HEK293 (cell line): ENCODE measurements around the gene MED16.

Source experiments
- CTCF ChIA-PET: fragments of 350-600 bp; formaldehyde crosslinking; extraction: SDS; loops from one replicate; lab custom pipeline; 2021; ENCODE audit warnings: antibody characterized with exemption; lab: Yijun Ruan, JAX
- POLR2A ChIA-PET: fragments of 300-600 bp; formaldehyde crosslinking; extraction: SDS; loops from one replicate; lab custom pipeline; 2020; ENCODE audit warnings: antibody characterized with exemption, inconsistent platforms; lab: Yijun Ruan, JAX
- H3K27ac ChIP-seq: fragments of 200-500 bp; sonication (Bioruptor generic); 2 replicates; pipeline ENCODE4 v1.5.1; 2014; ENCODE audit warnings: low read depth, low read length, control low read depth, inconsistent platforms; ENCODE audit errors: extremely low read depth
- H3K36me3 ChIP-seq, 2 experiments: fragments of 200-500 bp in 1 of 2; sonication (Bioruptor generic) in 1 of 2; 1 replicate in 1 of 2; 2 replicates in 1 of 2; pipeline ENCODE4 v1.5.1; 2014 to 2017; ENCODE audit warnings: inconsistent platforms in 2 of 2, low read length in 2 of 2; ENCODE audit not compliant: control insufficient read depth in 2 of 2, insufficient read depth in 1 of 2
- H3K4me1 ChIP-seq: fragments of 200-500 bp; sonication (Bioruptor generic); 2 replicates; pipeline ENCODE4 v1.5.1; 2014; ENCODE audit warnings: mild to moderate bottlenecking, low read length, inconsistent platforms; ENCODE audit not compliant: control insufficient read depth, insufficient read depth
- H3K4me3 ChIP-seq: 2 replicates; pipeline ENCODE4 v1.5.1; 2011; ENCODE audit warnings: low read depth, mild to moderate bottlenecking, control low read depth, low read length, moderate library complexity
- H3K9me3 ChIP-seq: fragments of 200-500 bp; sonication (Bioruptor generic); 2 replicates; pipeline ENCODE4 v1.5.1; 2014; ENCODE audit warnings: low read depth, low read length, inconsistent platforms; ENCODE audit not compliant: control insufficient read depth, insufficient read depth
- GFI1B ChIP-seq: fragments of 450-650 bp; formaldehyde crosslinking; IDR thresholded peaks from 2 replicates; pipeline ENCODE4 v1.5.1; 2016; ENCODE audit warnings: missing biosample characterization, missing genetic modification characterization
- HIC1 ChIP-seq: fragments of 450-650 bp; formaldehyde crosslinking; IDR thresholded peaks from 2 replicates; pipeline ENCODE4 v1.5.1; 2016; ENCODE audit warnings: missing biosample characterization, missing genetic modification characterization
- IKZF3 ChIP-seq: fragments of 450-650 bp; IDR thresholded peaks from 2 replicates; pipeline ENCODE4 v1.5.0; 2018; ENCODE audit warnings: missing biosample characterization, mild to moderate bottlenecking, missing genetic modification characterization, moderate library complexity
- INSM2 ChIP-seq: fragments of 450-650 bp; formaldehyde crosslinking; IDR thresholded peaks from 2 replicates; pipeline ENCODE4 v1.5.1; 2016; ENCODE audit warnings: missing biosample characterization, missing genetic modification characterization
- KLF7 ChIP-seq: fragments of 450-650 bp; formaldehyde crosslinking; IDR thresholded peaks from 2 replicates; pipeline ENCODE4 v1.5.1; 2016; ENCODE audit warnings: missing biosample characterization, missing genetic modification characterization, borderline replicate concordance
- KLF8 ChIP-seq: fragments of 450-650 bp; formaldehyde crosslinking; IDR thresholded peaks from 2 replicates; pipeline ENCODE4 v1.5.1; 2016; ENCODE audit warnings: missing biosample characterization, missing genetic modification characterization
- OSR2 ChIP-seq: fragments of 450-650 bp; formaldehyde crosslinking; IDR thresholded peaks from 2 replicates; pipeline ENCODE4 v1.5.1; 2016; ENCODE audit warnings: missing biosample characterization, missing genetic modification characterization
- PATZ1 ChIP-seq: fragments of 450-650 bp; formaldehyde crosslinking; IDR thresholded peaks from 2 replicates; pipeline ENCODE4 v1.5.1; 2016; ENCODE audit warnings: missing biosample characterization, missing genetic modification characterization
- REPIN1 ChIP-seq: fragments of 450-650 bp; formaldehyde crosslinking; IDR thresholded peaks from 2 replicates; pipeline ENCODE4 v1.5.1; 2017; ENCODE audit warnings: missing biosample characterization, missing genetic modification characterization, low read depth
- ZBTB48 ChIP-seq: fragments of 450-650 bp; formaldehyde crosslinking; IDR thresholded peaks from 2 replicates; pipeline ENCODE4 v1.5.1; 2016; ENCODE audit warnings: missing biosample characterization, missing genetic modification characterization
- ZIC2 ChIP-seq: fragments of 450-650 bp; formaldehyde crosslinking; IDR thresholded peaks from 2 replicates; pipeline ENCODE4 v1.5.1; 2016; ENCODE audit warnings: missing biosample characterization, missing genetic modification characterization
- ZNF133 ChIP-seq: fragments of 450-650 bp; formaldehyde crosslinking; IDR thresholded peaks from 2 replicates; pipeline ENCODE4 v1.5.1; 2016; ENCODE audit warnings: missing biosample characterization, missing genetic modification characterization
- ZNF138 ChIP-seq: fragments of 450-650 bp; formaldehyde crosslinking; IDR thresholded peaks from 2 replicates; pipeline ENCODE4 v1.5.1; 2016; ENCODE audit warnings: missing biosample characterization, missing genetic modification characterization, borderline replicate concordance
- ZNF140 ChIP-seq: fragments of 450-650 bp; formaldehyde crosslinking; IDR thresholded peaks from 2 replicates; pipeline ENCODE4 v1.5.1; 2016; ENCODE audit warnings: missing biosample characterization, missing genetic modification characterization
- ZNF146 ChIP-seq: fragments of 450-650 bp; formaldehyde crosslinking; IDR thresholded peaks from 2 replicates; pipeline ENCODE4 v1.5.1; 2016; ENCODE audit warnings: missing biosample characterization, missing genetic modification characterization
- ZNF157 ChIP-seq: fragments of 450-650 bp; formaldehyde crosslinking; IDR thresholded peaks from 2 replicates; pipeline ENCODE4 v1.5.1; 2016; ENCODE audit warnings: missing biosample characterization, missing genetic modification characterization
- ZNF2 ChIP-seq: fragments of 450-650 bp; formaldehyde crosslinking; IDR thresholded peaks from 2 replicates; pipeline ENCODE4 v1.5.1; 2016; ENCODE audit warnings: missing biosample characterization, missing genetic modification characterization
- ZNF202 ChIP-seq: fragments of 450-650 bp; formaldehyde crosslinking; IDR thresholded peaks from 2 replicates; pipeline ENCODE4 v1.5.1; 2016; ENCODE audit warnings: missing biosample characterization, missing genetic modification characterization, borderline replicate concordance
- ZNF221 ChIP-seq: fragments of 450-650 bp; formaldehyde crosslinking; IDR thresholded peaks from 2 replicates; pipeline ENCODE4 v1.5.1; 2017; ENCODE audit warnings: missing biosample characterization, missing genetic modification characterization, borderline replicate concordance
- ZNF248 ChIP-seq: fragments of 450-650 bp; formaldehyde crosslinking; IDR thresholded peaks from 2 replicates; pipeline ENCODE4 v1.5.1; 2017; ENCODE audit warnings: missing biosample characterization, missing genetic modification characterization
- ZNF335 ChIP-seq: fragments of 450-650 bp; formaldehyde crosslinking; conservative IDR thresholded peaks from 2 replicates; pipeline ENCODE4 v1.5.1; 2016; ENCODE audit warnings: missing biosample characterization, missing genetic modification characterization
- ZNF433 ChIP-seq: fragments of 450-650 bp; formaldehyde crosslinking; IDR thresholded peaks from 2 replicates; pipeline ENCODE4 v1.5.1; 2016; ENCODE audit warnings: missing biosample characterization, missing genetic modification characterization, low read depth
- ZNF529 ChIP-seq: fragments of 450-650 bp; formaldehyde crosslinking; IDR thresholded peaks from 2 replicates; pipeline ENCODE4 v1.5.1; 2017; ENCODE audit warnings: missing genetic modification characterization, missing biosample characterization; ENCODE audit not compliant: insufficient replicate concordance
- ZNF560 ChIP-seq: fragments of 450-650 bp; formaldehyde crosslinking; IDR thresholded peaks from 2 replicates; pipeline ENCODE4 v1.5.1; 2017; ENCODE audit warnings: missing biosample characterization, missing genetic modification characterization, borderline replicate concordance
- ZNF639 ChIP-seq: fragments of 450-650 bp; formaldehyde crosslinking; IDR thresholded peaks from 2 replicates; pipeline ENCODE4 v1.5.1; 2016; ENCODE audit warnings: missing biosample characterization, missing genetic modification characterization
- ZNF654 ChIP-seq: fragments of 450-650 bp; formaldehyde crosslinking; IDR thresholded peaks from 2 replicates; pipeline ENCODE4 v1.5.1; 2016; ENCODE audit warnings: low read depth, missing biosample characterization, missing genetic modification characterization
- ZNF664 ChIP-seq: fragments of 450-650 bp; formaldehyde crosslinking; IDR thresholded peaks from 2 replicates; pipeline ENCODE4 v1.5.1; 2016; ENCODE audit warnings: missing biosample characterization, missing genetic modification characterization
- ZNF707 ChIP-seq: fragments of 450-650 bp; formaldehyde crosslinking; IDR thresholded peaks from 2 replicates; pipeline ENCODE4 v1.5.1; 2016; ENCODE audit warnings: missing biosample characterization, missing genetic modification characterization
- ZNF785 ChIP-seq: fragments of 450-650 bp; formaldehyde crosslinking; IDR thresholded peaks from 2 replicates; pipeline ENCODE4 v1.5.1; 2016; ENCODE audit warnings: missing biosample characterization, missing genetic modification characterization
- ZXDB ChIP-seq: fragments of 450-650 bp; formaldehyde crosslinking; IDR thresholded peaks from 2 replicates; pipeline ENCODE4 v1.5.1; 2016; ENCODE audit warnings: missing biosample characterization, missing genetic modification characterization

Gene MED16

GRCh38 chr19:867301-867793, 25.6 kb downstream of the MED16 start (continued):
- peak; percentile 60; the same call in 1 of the 2 replicates for TF ChIP-seq HIC1 (tag by site-specific recombination)
- TF ChIP-seq ZNF785 = no peak
- peak; percentile 100 for TF ChIP-seq ZIC2
- TF ChIP-seq PATZ1 (tag by site-specific recombination) = peak; percentile 73

GRCh38 chr19:866769-867300, 26.2 kb downstream of the MED16 start:
- H3K9me3 ChIP-seq = no peaks in the 10 kb centered on the region
- ChIA-PET CTCF (no interaction called here), POLR2A (no interaction called here)
- TF ChIP-seq ZNF707 (no peak), ZNF140 (tag by site-specific recombination) (no peak), ZNF433 (no peak), ZNF138 (no peak), ZNF221 (no peak), GFI1B (tag by site-specific recombination) (no peak), IKZF3 (no peak), ZNF529 (tag by site-specific recombination) (no peak), ZNF133 (tag by site-specific recombination) (no peak), REPIN1 (tag by site-specific recombination) (no peak), ZNF248 (no peak), ZNF335 (tag by site-specific recombination) (no peak), ZNF146 (tag by site-specific recombination) (no peak), ZBTB48 (no peak)
- peaks cover 7 to 38% of the 10 kb centered on the region in 2 experiments; a peak in 2 of 3 replicates for H3K36me3 ChIP-seq
- no peaks in the 10 kb centered on the region; the same call in 1 of the 2 replicates for H3K4me1 ChIP-seq
- no peak overlapping the region for H3K4me3 ChIP-seq
- H3K27ac ChIP-seq = no peak overlapping the region

- no peaks in the 10 kb centered on the region for H3K4me1 ChIP-seq
- TF ChIP-seq ZNF140 (tag by site-specific recombination) (no peak), KLF8 (0 out of 2 replicates have a peak, but pooled peaks have one; percentile 10), ZNF157 (tag by site-specific recombination) (no peak), ZNF2 (tag by site-specific recombination) (no peak), ZNF560 (tag by site-specific recombination) (no peak), OSR2 (no peak), KLF7 (no peak), ZNF202 (no peak), ZNF664 (peak; percentile 79; the same call in 1 of the 2 replicates), ZNF639 (tag by site-specific recombination) (no peak), ZXDB (tag by site-specific recombination) (no peak), INSM2 (tag by site-specific recombination) (no peak), ZNF654 (tag by site-specific recombination) (no peak)
- TF ChIP-seq, all 188 proteins: peak for 2
- ChIA-PET CTCF (interaction anchor here (0.6 to 1.8 kb wide), 10 partner anchors 17 to 145 kb away, joined by 3 to 10 read pairs (median 4); partner anchors contain the start of gene RNU6-9), POLR2A (interaction anchor here (0.5 to 1.4 kb wide), 3 partner anchors 15 to 289 kb away, joined by 3 to 6 read pairs (median 4); partner anchors contain the start of genes MED16 and RNU6-9)
- no peak overlapping the region for H3K4me3 ChIP-seq
- no peaks in the 10 kb centered on the region for H3K9me3 ChIP-seq
- H3K27ac ChIP-seq = no peak overlapping the region
- H3K36me3 ChIP-seq = peaks cover 0 to 10% of the 10 kb centered on the region in 2 experiments; a peak in 1 of 3 replicates
Measured at GRCh38 chr19:863315-863620, 29.7 kb downstream of the MED16 start.
